HG03571 (cell line): Measurements from ENCODE around the gene RASGRF1.
"Not testable (repeated sequence)": the region's sequence is repeated elsewhere in the genome, so short reads cannot be mapped to it uniquely, and the experiment has no call there.

Source experiments
- ATAC-seq: cut with Tn5 transposase; IDR thresholded peaks from one replicate; pipeline ENCODE4 v1.9.1; 2021; ENCODE audit not compliant: unreplicated experiment

RASGRF1 gene

GRCh38 chr15:78933187-78933822 is 157.3 kb downstream of the RASGRF1 start:
- ATAC-seq = no peak

- ATAC-seq = no peak
These were observed 158.2 kb downstream of the RASGRF1 start for GRCh38 chr15:78932258-78932808.

- ATAC-seq = no peak
These were observed 158.9 kb downstream of the RASGRF1 start for GRCh38 chr15:78931439-78932257.

- ATAC-seq = no peak
These were observed 159.8 kb downstream of the RASGRF1 start for GRCh38 chr15:78930577-78931388.

GRCh38 chr15:78929536-78930264 is 160.9 kb downstream of the RASGRF1 start:
- ATAC-seq = no peak

GRCh38 chr15:78928616-78929093 is 161.9 kb downstream of the RASGRF1 start:
- ATAC-seq = no peak

GRCh38 chr15:78928176-78928575 is 162.4 kb downstream of the RASGRF1 start:
- not testable (repeated sequence) for ATAC-seq

- no peak for ATAC-seq
These were observed 163.3 kb downstream of the RASGRF1 start for GRCh38 chr15:78927077-78927790.

- ATAC-seq = no peak
These were observed 164.4 kb downstream of the RASGRF1 start for GRCh38 chr15:78925956-78926743.

- no peak for ATAC-seq
These were observed 165.4 kb downstream of the RASGRF1 start for GRCh38 chr15:78925076-78925624.

GRCh38 chr15:78923480-78924360 is 166.9 kb downstream of the RASGRF1 start:
- no peak for ATAC-seq

GRCh38 chr15:78923015-78923414 is 167.6 kb downstream of the RASGRF1 start:
- no peak for ATAC-seq

GRCh38 chr15:78922527-78922926 is 168.1 kb downstream of the RASGRF1 start:
- no peak for ATAC-seq

- ATAC-seq = no peak
These were observed 168.6 kb downstream of the RASGRF1 start for GRCh38 chr15:78921940-78922339.

- ATAC-seq = no peak
These were observed 169.1 kb downstream of the RASGRF1 start for GRCh38 chr15:78921517-78921916.

- no peak for ATAC-seq
These were observed 172.7 kb downstream of the RASGRF1 start for GRCh38 chr15:78917888-78918287.

- ATAC-seq = no peak
These were observed 174.5 kb downstream of the RASGRF1 start for GRCh38 chr15:78916088-78916487.
